ENCODE measurements around the gene ALDH1L2.

ALDH1L2 gene

DNA sequence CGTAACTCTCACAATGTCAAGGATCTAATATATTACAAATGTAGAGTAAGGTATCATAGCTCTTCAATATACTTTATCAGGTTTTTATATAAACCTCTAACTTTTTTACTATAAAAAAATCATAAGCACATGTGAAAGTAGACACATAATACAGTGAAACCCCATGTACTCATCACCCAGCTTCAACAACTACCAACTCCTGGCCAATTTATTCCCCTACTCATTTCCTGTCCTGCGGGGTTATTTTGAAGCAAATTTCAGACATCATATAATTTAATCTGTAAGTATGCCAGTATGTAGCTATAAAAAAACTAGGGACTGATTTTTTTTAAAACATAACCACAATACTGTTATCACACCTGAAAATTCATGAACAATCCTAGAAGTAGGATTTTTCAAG lies 50.4 kb downstream of the ALDH1L2 start:
- no peak for DNase-seq (ENCODE audit: low read depth, low spot score)

DNA sequence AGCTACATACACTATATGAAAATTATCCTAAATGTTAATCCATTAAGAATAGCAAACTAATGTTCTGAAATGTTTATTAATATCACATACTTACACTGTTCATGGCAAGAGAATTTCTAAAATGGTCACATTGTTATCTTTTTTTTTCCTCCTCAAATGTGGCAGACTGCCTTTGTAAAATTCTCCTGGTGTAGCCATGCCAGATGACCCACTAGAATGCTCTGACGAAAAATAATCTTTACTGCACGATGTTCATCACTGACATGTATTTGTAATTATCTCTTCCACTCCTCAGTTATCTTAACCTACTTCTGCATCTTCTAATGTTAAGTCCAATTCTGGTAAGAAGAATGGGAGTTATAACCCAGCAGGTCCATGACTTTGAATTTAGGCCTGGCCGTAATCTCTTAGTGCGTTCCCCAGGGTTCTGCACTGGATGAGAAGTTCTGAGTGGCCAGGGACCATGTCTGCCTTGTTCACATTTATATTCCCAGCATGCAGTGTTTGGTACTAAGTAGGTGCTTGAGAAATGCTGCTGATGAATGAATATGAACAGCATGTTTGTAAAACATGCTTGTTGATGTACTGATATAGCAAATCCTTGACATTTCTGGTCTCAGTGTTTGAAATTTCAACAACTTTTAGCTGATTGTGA lies 51.4 kb downstream of the ALDH1L2 start:
- DNase-seq (ENCODE audit: low read depth, low spot score): no peak

DNA sequence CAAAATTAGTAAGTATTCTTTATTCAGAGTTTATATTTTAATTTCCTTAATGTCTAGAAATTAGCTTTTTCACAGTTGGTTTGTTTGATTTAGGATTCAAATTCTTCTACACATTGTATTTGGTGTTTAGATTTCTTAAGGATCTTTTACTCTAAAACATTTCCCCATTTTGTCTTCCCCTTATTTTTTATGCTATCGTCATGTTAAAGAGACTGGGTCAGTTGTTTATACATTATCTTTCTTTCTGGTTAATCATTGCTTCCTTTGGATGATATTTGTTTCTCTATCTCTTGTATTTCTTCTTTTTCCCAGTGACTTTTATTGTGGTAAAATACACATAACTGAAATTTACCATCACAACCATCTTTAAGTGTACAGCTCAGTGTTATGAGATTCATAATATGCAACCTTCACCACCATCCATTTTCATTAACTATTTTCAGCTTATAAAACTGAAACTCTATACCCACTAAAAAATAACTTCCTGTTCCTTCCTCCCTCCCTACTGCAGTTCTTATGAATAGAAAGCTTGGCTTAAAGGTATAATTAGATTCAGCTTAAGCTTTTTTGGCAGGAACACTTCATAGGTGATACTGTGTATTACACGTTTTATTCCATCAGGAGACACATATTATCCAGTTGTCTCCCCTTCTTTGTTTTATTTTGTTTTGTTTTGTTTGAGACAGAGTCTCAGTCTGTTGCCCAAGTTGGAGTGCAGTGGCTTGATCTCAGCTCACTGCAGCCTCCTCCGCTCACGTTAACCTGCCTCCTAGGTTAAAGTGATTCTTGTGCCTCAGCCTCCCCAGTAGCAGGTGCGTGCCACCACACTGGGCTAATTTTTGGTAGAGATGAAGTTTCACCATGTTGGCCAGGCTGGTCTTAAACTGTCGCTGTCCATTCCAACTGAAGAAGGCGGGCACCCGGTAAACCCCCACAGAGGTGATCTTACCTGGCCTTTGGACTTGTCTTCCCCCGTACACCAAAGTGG lies 53.1 kb downstream of the ALDH1L2 start:
- DNase-seq (ENCODE audit: low read depth, low spot score): no peak

DNA sequence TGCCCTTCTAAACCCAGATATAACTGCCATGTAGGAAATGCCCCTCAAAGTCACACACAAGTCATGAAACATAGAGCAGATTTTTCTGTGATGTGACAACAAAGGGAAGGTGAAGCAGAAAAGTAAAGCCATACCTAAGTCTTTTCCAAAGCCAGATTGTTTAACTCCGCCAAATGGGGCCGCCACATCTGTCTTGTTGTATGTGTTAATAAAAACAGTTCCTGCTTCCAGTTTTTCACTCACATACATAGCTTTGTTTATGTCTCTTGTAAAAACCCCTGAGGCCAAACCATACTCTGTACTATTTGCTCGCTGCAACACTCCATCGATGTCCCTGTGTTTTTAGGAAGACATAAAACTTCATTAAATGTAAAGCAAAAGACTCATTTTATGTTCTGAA lies 57.8 kb downstream of the ALDH1L2 start:
- DNase-seq (ENCODE audit: low read depth, low spot score): no peak

DNA sequence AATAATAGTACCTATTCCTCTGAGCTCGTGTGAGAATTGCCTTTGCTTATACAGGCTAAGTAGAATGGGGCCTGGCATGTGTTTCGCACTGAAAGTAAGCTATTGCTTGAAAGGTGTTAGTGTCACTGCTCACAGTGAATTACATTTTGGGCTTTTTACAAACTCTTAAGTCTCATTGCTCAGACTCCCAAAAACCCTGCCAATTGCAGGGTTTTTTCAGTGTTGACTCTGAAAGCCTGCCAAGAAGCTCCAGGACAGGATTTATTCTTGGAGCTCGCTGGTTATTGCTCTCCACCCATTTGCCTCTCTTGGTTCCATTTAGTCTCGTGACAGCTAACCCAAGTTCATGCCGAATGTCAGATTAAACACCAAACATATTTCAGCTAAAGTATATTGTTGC lies 58.4 kb downstream of the ALDH1L2 start:
- DNase-seq (ENCODE audit: low read depth, low spot score): peak; percentile 18

- DNase-seq (ENCODE audit: low read depth, low spot score): no peak
Observed at GRCh38 chr12:105024928-105025327, 59.3 kb downstream of the ALDH1L2 start.

GRCh38 chr12:105020241-105020962 lies 63.9 kb downstream of the ALDH1L2 start:
- no peak for DNase-seq (ENCODE audit: low read depth, low spot score)

DNA sequence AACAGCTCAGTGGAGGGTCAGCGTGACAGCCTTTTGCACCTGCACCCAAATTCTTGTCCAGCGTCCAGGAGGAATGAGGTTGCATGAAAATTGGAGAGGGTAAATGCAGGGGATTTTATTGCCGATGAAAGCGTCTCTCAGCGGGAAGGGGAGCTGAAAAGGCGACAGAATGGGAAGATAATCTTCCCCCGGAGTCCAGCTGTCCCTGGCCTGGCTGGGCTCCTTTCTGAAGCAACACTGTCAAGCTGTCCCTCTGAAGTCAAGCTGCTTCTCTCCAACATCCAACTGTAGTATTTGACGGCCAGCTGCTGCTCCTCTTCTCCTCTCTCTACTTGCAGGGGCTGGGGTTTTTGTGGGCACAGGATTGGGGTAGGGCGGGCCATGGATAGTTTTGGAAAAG lies 65.5 kb downstream of the ALDH1L2 start:
- no peak for DNase-seq (ENCODE audit: low read depth, low spot score)

DNA sequence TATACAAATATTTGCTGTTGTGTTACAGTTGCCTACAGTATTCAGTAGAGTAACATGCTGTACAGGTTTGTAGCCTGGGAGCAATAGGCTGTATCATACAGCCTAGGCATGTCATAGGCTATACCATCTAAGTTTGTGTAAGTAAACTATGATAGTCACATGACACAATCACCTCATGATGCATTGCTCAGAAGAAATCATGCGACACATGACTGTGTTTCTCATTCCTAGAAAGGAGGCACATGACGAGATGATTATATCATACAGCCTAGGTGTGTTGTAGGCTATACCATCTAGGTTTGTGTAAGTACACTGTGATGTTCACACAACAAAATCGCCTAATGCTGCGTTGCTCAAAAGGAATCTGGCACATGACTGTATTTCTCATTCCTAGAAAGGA lies 66.2 kb downstream of the ALDH1L2 start:
- DNase-seq (ENCODE audit: low read depth, low spot score): no peak

- no peak for DNase-seq (ENCODE audit: low read depth, low spot score)
Observed at GRCh38 chr12:105015543-105015942, 68.7 kb downstream of the ALDH1L2 start.

- no peak for DNase-seq (ENCODE audit: low read depth, low spot score)
Observed at GRCh38 chr12:105014603-105015002, 69.7 kb downstream of the ALDH1L2 start.

DNA sequence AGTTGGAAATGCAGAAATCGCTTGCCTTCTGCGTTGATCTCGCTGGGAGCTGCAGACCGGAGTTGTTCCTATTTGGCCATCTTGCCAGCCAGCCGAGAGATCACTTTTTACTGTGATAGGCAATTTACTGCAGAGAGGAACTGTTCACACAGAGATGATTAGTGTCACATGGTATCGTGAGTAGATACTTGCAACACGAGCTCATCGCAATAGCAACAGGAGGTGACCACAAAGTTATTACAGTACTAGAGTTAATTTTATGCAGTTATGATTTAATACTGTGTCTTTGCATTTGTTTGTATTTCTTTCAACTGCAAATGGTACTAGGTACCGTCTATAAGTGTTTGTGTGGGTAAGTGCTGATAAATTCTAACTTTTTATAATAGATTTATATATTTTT lies 70.4 kb downstream of the ALDH1L2 start:
- DNase-seq (ENCODE audit: low read depth, low spot score): no peak

DNA sequence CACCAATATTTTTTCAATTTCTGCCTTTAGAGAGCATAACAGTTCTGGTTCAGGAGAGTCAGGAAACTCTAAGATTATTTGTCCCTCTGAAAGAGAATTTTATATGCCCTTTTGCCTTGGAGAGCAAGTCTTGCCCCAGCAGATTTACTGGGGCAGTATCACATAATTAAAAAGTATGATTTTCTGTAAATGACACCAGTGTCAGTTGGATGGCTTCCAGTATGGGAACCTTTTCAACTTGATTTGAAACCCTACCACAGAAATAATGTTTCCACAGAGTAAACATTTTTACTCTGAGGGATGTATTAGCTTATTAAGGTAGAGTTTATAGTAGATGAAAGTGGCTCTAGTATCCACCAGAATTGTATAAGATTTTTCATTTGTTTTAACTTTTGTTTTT lies 82.8 kb downstream of the ALDH1L2 start:
- DNase-seq (ENCODE audit: low read depth, low spot score): no peak

DNA sequence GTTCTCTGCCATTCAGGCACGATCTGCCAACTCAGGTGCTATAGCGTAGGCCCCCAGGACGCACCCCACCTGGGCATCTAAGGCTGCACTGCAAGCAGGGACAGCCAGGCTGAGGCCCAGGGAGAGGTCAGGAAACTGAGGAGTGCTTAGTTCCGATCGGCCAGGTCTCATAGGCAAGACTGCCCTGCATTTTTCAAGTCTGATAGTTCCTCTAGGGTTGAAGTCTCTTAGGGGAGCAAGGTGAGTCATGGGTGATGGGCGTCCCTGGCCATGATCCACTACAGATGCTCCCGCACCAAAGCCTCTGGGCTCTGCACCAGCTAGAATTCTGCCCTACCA lies 84.9 kb downstream of the ALDH1L2 start:
- no peak for DNase-seq (ENCODE audit: low read depth, low spot score)

DNA sequence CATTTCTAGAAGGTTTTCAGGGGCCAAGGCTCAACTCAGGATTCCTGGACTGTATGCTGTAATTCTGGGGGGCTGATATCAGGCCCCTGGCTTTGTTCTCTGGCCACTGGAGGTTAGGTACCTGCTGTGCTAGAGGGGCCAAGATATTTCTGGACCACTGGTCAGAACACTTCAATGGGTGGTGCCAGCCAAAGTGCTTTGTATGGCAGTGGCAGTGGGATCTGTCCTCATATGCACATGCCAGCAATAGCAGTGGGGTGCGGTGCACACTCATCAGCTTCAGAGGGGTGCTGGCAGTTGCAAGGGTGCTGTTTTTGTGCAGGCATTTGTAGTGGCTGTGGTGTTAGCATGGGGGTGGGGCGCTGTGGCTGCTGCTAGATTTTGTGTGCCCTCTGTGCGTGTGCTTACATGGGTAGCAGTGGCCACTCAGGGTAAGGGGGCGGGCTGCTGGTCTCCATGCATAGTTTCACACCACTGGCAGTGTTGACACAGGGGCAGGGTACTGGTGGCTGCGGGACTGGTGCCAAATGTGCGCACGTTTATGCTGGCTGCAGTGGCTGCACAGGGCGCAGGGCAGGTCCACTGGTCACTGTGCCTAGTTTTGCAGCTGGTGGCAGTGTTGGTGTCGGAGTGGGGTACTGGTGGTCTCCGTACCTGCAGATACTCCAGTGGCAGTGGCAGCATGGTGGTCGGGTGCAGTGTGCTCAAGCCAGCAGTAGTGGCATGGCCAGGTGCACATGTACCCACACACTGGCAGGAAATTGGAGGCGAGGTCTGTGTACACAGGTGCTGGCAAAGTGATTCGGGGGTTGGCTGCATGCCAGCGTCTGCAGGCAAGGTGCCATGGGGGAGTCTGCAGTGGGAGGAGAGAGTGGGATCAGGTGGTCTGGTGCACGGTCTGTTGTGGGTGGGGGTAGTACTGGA lies 85.6 kb downstream of the ALDH1L2 start:
- no peak for DNase-seq (ENCODE audit: low read depth, low spot score)

DNA sequence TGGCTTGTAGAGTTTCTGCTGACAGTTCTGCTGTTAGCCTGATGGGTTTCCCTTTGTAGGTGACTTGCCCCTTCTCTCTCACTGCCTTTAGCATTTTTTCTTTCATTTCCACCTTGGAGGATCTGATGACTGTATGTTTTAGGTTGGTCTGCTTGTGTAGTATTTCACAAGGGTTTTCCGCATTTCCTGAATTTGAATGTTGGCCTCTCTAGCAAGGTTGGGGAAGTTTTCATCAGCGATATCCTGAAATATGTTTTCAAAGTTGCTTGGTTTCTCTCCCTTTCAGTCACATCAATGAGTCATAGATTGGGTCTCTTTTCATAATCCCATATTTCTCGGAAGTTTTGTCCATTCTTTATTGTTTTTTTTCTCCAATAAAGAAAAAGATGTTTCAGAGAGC lies 86.7 kb downstream of the ALDH1L2 start:
- no peak for DNase-seq (ENCODE audit: low read depth, low spot score)

GRCh38 chr12:104994336-104994735 lies 89.9 kb downstream of the ALDH1L2 start:
- no peak for DNase-seq (ENCODE audit: low read depth, low spot score)

- DNase-seq (ENCODE audit: low read depth, low spot score): no peak
Observed at GRCh38 chr12:104991565-104992128, 92.6 kb downstream of the ALDH1L2 start.

DNA sequence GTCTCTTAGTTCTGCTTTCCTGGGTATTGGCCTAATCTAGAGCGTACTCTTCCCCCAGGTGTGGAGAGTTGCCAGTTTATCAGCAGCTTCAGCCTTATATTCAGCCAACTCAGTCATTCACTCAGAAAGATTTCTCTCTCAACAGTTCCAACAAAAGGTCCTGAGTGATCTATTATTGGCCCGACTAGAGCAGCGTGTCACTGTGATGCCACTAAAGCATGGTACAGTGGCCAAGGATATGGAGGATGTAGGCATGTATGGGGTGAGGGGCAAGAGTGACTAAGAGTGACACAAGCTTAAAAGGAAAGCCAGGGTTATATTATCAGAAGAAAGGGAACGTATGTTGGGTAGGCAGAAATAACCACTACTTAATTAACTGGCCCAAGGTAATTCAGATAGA lies 93.3 kb downstream of the ALDH1L2 start:
- DNase-seq (ENCODE audit: low read depth, low spot score): no peak

DNA sequence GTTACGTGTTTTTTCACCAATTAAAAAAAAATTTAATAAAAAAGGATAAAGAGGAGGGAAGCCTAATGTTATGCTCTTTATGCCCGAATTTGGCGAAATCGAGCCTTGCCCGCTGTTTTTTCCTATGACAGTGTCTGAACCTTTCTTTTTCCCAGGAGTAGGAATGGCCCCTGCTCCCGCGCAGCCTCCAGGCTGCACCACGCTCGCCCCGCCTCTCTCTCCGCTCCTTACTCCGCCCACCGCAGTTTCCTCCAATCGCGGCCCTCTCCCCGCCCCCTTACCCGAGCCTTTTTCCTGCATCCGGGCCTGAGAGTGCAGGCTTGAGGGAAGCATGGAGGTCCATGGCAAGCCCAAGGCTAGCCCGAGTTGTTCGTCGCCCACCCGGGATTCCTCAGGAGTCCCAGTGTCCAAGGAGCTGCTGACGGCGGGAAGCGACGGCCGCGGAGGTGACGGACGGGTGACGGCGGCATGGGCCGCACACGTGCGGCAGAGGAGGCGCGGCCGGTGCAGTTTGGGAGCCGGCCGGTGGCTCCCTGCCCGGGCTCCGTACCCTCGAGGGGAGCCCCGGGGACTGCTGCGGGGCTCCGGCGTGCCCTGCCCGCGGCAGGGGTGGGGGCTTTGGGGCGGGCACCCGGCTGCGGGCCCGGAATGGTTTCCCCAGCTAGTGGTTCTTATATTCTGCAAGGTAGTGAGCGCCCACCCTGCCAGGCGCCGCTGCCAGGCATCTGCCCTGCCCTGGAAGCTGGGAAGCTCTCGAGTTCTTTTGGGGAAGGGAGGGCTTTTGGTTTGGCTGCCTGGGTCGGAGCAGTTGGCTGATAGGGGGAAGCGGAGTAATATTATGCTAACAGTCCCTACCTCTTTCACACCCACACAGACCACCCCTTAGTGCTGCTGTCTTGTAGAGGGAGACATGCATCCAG lies 98.0 kb downstream of the ALDH1L2 start, which contains the start of gene NOPCHAP1:
Gene NOPCHAP1, plus strand, starts transcription at position 295 of the 920 bp plus-strand sequence. Its CDS starts 37 bp downstream, at position 332.
- DNase-seq (ENCODE audit: low read depth, low spot score): peak; percentile 38

Data from brain pericyte (primary cell).